GM18526 (cell line): ENCODE measurements around the gene NIM1K.

Experiments used
- POLR2A ChIP-seq: IDR thresholded peaks from 3 replicates; pipeline ENCODE4 v1.6.1; 2011; ENCODE audit not compliant: insufficient read length; ENCODE audit errors: extremely low read depth

The NIM1K gene

GRCh38 chr5:43244823-43245565 lies 53.0 kb downstream of the NIM1K start:
- no peak for TF ChIP-seq POLR2A

DNA sequence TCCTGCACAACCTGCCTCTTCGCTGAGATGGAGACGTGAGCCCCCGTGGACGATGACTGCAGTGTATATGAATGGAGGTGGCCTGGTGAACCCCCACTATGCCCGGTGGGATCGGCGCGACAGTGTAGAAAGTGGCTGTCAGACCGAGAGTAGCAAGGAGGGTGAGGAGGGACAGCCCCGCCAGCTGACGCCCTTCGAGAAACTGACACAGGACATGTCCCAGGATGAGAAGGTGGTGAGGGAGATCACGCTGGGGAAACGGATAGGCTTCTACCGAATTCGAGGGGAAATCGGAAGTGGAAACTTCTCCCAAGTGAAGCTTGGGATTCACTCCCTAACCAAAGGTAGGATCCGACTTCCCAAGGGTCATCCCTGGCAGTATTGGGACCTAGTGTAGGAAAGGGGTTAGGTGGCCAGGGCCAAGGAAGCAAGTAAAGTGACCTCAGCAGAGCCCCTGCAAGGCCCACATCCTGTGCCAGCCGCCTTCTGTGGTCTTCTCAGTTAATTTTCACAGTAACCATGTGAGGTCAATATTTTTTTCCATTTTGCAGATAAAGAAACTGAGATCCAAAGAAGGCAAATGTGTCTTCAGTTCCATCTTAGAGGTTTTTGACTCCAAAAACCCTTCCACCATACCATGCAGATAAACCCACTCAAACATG lies 53.8 kb downstream of the NIM1K start:
- TF ChIP-seq POLR2A, result no peak

GRCh38 chr5:43251754-43252153 lies 59.7 kb downstream of the NIM1K start:
- no peak for TF ChIP-seq POLR2A

- no peak for TF ChIP-seq POLR2A
Measured at GRCh38 chr5:43255704-43256103, 63.7 kb downstream of the NIM1K start.

DNA sequence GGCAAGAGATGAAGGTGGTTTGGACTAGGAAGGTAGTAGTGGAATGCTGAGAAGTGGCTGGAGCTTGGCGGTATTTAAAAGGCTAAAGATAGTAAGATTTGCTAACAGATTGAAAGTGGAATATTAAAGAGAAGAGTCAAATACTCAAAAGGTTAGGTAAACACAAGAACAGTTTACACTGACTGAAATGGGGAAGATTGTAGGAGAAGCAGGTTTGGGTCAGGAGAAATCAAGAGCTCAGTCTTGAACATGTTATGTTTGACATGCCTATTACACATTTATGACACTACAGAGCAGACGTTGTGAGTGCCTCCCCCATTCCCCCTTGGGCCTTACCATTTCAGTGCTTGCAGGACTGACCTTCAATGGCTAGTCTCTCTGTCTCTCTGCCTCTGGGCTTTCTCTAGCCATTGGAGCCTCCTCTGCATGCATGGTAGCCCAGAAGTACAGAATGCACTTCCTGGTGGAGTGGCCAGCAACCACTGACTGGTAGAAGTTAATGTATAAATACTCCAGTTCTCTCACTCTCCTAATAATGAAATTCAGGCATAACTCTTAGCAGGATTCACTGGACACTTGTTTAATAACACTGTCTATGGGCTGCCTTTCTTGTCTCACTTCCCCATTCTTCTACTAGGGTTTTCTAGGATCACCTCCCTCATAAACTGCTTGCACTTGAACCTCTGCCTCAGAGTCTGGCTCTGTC lies 64.4 kb downstream of the NIM1K start:
- no peak for TF ChIP-seq POLR2A

DNA sequence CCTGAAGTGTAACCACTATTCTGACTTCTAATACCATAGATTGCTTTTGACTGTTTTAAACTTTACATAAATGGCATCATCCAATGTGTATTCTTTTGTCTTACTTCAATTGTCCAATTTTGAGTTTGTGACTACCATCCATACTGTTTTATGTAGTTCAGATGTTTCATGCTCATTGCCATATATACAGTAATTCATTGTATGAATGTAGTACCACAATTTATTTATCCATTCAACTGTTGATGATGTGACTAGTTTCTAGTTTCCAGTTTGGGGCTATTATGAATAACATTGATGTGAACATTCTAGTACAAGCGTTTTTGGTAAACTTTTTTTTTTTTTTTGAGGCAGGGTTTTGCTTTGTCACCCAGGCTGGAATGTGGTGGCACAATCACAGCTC lies 66.1 kb downstream of the NIM1K start:
- TF ChIP-seq POLR2A, result no peak

GRCh38 chr5:43268188-43268820 lies 76.3 kb downstream of the NIM1K start:
- no peak for TF ChIP-seq POLR2A

GRCh38 chr5:43270645-43271044 lies 78.6 kb downstream of the NIM1K start:
- TF ChIP-seq POLR2A, result no peak

DNA sequence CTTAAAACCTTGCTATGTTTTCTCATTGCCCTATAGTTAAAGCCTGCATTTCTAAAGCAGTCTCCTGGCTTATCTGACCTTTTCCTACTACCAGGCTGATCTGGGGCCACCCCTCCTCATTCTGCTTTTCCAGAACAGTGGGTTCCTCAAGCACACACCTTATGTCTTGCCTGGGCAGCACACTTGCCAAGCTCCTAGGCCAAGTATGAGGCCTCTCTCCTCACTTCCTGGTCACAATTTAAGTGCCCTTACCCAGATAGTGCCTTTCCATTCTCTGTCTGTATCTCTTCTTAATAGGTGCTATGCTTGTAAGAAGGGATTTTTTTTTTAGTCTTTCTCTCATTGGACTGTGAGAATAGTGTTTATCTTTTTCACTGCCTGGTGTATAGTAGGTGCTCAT lies 81.5 kb downstream of the NIM1K start:
- TF ChIP-seq POLR2A, result no peak

- no peak for TF ChIP-seq POLR2A
Measured at GRCh38 chr5:43274435-43275114, 82.5 kb downstream of the NIM1K start.

DNA sequence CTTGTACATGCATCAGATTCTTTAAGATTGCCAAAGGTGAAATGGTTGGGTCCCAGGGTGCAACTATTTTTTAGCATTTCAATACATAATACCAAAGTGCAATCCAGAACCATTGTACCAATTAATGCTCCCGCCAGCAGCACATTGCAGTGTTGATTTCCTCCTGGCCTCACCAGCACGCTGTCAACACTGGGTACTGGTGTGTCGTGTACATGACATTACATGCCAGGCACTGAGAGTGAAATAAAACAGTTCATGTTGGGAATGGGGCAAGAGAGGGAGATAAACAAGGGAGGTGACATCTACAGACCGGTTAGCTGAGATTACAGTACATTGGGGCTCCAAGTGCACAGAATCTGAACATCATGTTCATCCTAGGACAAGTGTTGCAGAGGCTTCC lies 83.4 kb downstream of the NIM1K start:
- TF ChIP-seq POLR2A, result no peak

- TF ChIP-seq POLR2A, result no peak
Measured at GRCh38 chr5:43279548-43280274, 87.7 kb downstream of the NIM1K start.

GRCh38 chr5:43281840-43282658 lies 90.0 kb downstream of the NIM1K start:
- TF ChIP-seq POLR2A, result no peak

DNA sequence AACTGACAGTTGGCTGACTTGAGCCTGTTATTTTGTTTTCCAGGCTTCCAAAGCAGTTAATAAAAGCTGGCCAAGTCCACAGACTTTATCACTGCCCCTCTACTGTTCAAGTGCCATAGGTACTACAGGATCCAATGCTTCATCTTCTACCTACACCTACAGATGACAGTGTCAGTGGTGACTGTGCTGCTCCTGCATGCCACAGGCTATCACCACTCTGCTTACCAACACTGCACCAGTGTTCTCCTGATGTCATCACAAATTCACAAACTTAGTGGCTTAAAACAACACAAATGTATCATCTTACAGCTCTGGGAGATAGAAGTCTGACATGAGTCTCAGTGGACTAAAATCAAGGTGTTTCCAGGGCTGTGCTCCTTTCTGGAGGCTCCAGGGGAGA lies 94.6 kb downstream of the NIM1K start:
- TF ChIP-seq POLR2A, result no peak

DNA sequence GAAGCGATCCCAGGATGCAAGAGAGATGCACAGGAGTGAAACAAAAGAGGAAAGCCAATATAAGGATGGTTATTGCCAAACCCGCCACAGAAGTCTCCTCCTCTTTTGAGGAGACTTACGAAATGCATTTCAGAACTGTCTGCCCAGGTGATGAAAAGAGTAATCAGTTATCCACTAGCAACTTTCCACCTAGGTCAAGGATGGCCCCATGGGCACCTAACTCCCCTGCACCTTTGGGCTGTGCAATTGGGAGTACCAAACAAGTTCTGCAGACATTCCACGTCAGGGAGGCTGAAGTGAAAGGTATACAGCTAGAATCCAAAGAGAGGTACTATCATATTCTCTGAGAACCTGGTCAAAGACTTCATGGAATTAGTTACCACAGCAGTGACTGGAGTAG lies 95.5 kb downstream of the NIM1K start:
- no peak for TF ChIP-seq POLR2A
